WTC11 (cell line): Measurements from ENCODE around the gene ZBTB16. TPM values are rescaled to one million over a fixed set of nuclear protein-coding genes. Genes with fewer than 3 reads are reported as not detected.

Experiments used
- ATAC-seq: fragments of 200-7000 bp; cut with Tn5 transposase; 2 replicates; pipeline ENCODE4 v1.10.0; 2021; ENCODE audit warnings: mild to moderate bottlenecking, moderate library complexity
- CTCF ChIA-PET: fragments of 300-600 bp; sonication (Branson Sonifier 250); formaldehyde crosslinking; loops from one replicate; lab custom pipeline; 2021; ENCODE audit warnings: antibody characterized with exemption; lab: Charles Lee
- POLR2A ChIA-PET: fragments of 350-600 bp; sonication (Branson Sonifier 250); formaldehyde crosslinking; loops from one replicate; lab custom pipeline; 2021; ENCODE audit warnings: antibody characterized with exemption; lab: Charles Lee
- DNase-seq: peaks from one replicate; pipeline ENCODE4 v3.0.0; 2021; ENCODE audit warnings: low spot score
- H3K27ac Mint-ChIP-seq: 2 replicates; pipeline ENCODE4 v1.8.0; 2021; ENCODE audit warnings: mixed read lengths
- H3K27me3 Mint-ChIP-seq: 2 replicates; pipeline ENCODE4 v1.8.0; 2021; ENCODE audit warnings: low read depth, mild to moderate bottlenecking, moderate library complexity, mixed read lengths
- H3K36me3 Mint-ChIP-seq: 2 replicates; pipeline ENCODE4 v1.8.0; 2021; ENCODE audit warnings: mixed read lengths
- H3K4me1 Mint-ChIP-seq: 2 replicates; pipeline ENCODE4 v1.8.0; 2022; ENCODE audit warnings: mixed read lengths
- H3K4me3 Mint-ChIP-seq: 2 replicates; pipeline ENCODE4 v1.8.0; 2021; ENCODE audit warnings: mild to moderate bottlenecking, moderate library complexity, mixed read lengths
- H3K9me3 Mint-ChIP-seq: 2 replicates; pipeline ENCODE4 v1.8.0; 2021; ENCODE audit warnings: mixed read lengths
- ATF1 ChIP-seq: sonication (generic); formaldehyde crosslinking; IDR thresholded peaks from 2 replicates; pipeline ENCODE4 v1.8.1; 2023; ENCODE audit warnings: mild to moderate bottlenecking, moderate library complexity, missing genetic modification reagents
- CDX4 ChIP-seq: fragments of 250-450 bp; sonication (Bioruptor Pico); IDR thresholded peaks from 2 replicates; pipeline ENCODE4 v1.9.0; 2021; ENCODE audit warnings: moderate library complexity, mild to moderate bottlenecking, inconsistent platforms, borderline replicate concordance
- CREB1 ChIP-seq: sonication (generic); formaldehyde crosslinking; IDR thresholded peaks from 2 replicates; pipeline ENCODE4 v1.8.0; 2023; ENCODE audit warnings: mild to moderate bottlenecking, missing genetic modification reagents
- ERG ChIP-seq: fragments of 250-450 bp; sonication (Bioruptor Pico); IDR thresholded peaks from 2 replicates; pipeline ENCODE4 v1.8.0; 2021; ENCODE audit warnings: mild to moderate bottlenecking
- FOXK1 ChIP-seq: sonication (generic); formaldehyde crosslinking; IDR thresholded peaks from 2 replicates; pipeline ENCODE4 v1.8.0; 2022; ENCODE audit warnings: mild to moderate bottlenecking, moderate library complexity, missing genetic modification reagents
- GABPB1 ChIP-seq: sonication (generic); formaldehyde crosslinking; IDR thresholded peaks from 2 replicates; pipeline ENCODE4 v1.8.1; 2023; ENCODE audit warnings: mild to moderate bottlenecking, missing genetic modification reagents
- GTF2I ChIP-seq: fragments of 250-450 bp; sonication (Bioruptor Pico); conservative IDR thresholded peaks from 2 replicates; pipeline ENCODE4 v1.4.0; 2021; ENCODE audit warnings: mild to moderate bottlenecking
- HMGA2 ChIP-seq: fragments of 250-450 bp; sonication (Bioruptor Pico); IDR thresholded peaks from 2 replicates; pipeline ENCODE4 v1.4.0; 2021; ENCODE audit warnings: mild to moderate bottlenecking, moderate library complexity
- MXD4 ChIP-seq: fragments of 250-450 bp; sonication (Bioruptor Pico); IDR thresholded peaks from 2 replicates; pipeline ENCODE4 v1.8.0; 2021; ENCODE audit warnings: mild to moderate bottlenecking, moderate library complexity, borderline replicate concordance
- NR2C2 ChIP-seq: sonication (generic); formaldehyde crosslinking; IDR thresholded peaks from 2 replicates; pipeline ENCODE4 v1.8.0; 2022; ENCODE audit warnings: mild to moderate bottlenecking, missing genetic modification reagents
- PRRX2 ChIP-seq: fragments of 250-450 bp; sonication (Bioruptor Pico); IDR thresholded peaks from 2 replicates; pipeline ENCODE4 v1.8.0; 2021; ENCODE audit warnings: mild to moderate bottlenecking
- RELA ChIP-seq: sonication (generic); formaldehyde crosslinking; IDR thresholded peaks from 2 replicates; pipeline ENCODE4 v1.8.1; 2022; ENCODE audit warnings: missing genetic modification reagents, mild to moderate bottlenecking, borderline replicate concordance
- SOX15 ChIP-seq: fragments of 250-450 bp; sonication (Bioruptor Pico); IDR thresholded peaks from 2 replicates; pipeline ENCODE4 v1.9.0; 2021; ENCODE audit warnings: mild to moderate bottlenecking
- TCF7 ChIP-seq: sonication (generic); formaldehyde crosslinking; IDR thresholded peaks from 2 replicates; pipeline ENCODE4 v1.8.0; 2022; ENCODE audit warnings: mild to moderate bottlenecking, low read depth, missing genetic modification reagents, moderate library complexity
- ZBTB21 ChIP-seq: sonication (generic); formaldehyde crosslinking; IDR thresholded peaks from 2 replicates; pipeline ENCODE4 v1.8.1; 2023; ENCODE audit warnings: mild to moderate bottlenecking, missing genetic modification reagents, borderline replicate concordance
- ZMAT4 ChIP-seq: fragments of 250-450 bp; sonication (Bioruptor Pico); IDR thresholded peaks from 2 replicates; pipeline ENCODE4 v1.9.0; 2021; ENCODE audit warnings: mild to moderate bottlenecking
- ZNF138 ChIP-seq: sonication (generic); formaldehyde crosslinking; conservative IDR thresholded peaks from 2 replicates; pipeline ENCODE4 v1.8.1; 2022; ENCODE audit warnings: mild to moderate bottlenecking, moderate library complexity, missing genetic modification reagents
- ZNF232 ChIP-seq: sonication (generic); formaldehyde crosslinking; IDR thresholded peaks from 2 replicates; pipeline ENCODE4 v1.8.0; 2022; ENCODE audit warnings: mild to moderate bottlenecking, missing genetic modification reagents
- ZNF263 ChIP-seq: sonication (generic); formaldehyde crosslinking; IDR thresholded peaks from 2 replicates; pipeline ENCODE4 v1.8.1; 2022; ENCODE audit warnings: low read depth, mild to moderate bottlenecking, moderate library complexity, missing genetic modification reagents
- ZNF423 ChIP-seq: fragments of 250-450 bp; sonication (Bioruptor Pico); IDR thresholded peaks from 2 replicates; pipeline ENCODE4 v2.1.2; 2022; ENCODE audit warnings: mild to moderate bottlenecking, moderate library complexity
- ZNF532 ChIP-seq: fragments of 250-450 bp; sonication (Bioruptor Pico); IDR thresholded peaks from 2 replicates; pipeline ENCODE4 v1.9.0; 2021; ENCODE audit warnings: mild to moderate bottlenecking, borderline replicate concordance
- ZNF671 ChIP-seq: fragments of 250-450 bp; sonication (Bioruptor Pico); IDR thresholded peaks from 2 replicates; pipeline ENCODE4 v1.8.0; 2021; ENCODE audit warnings: mild to moderate bottlenecking
- total RNA-seq: library from RNA; stranded (reverse); gene quantifications from 3 replicates; pipeline ENCODE4 v1.2.3, GENCODE V29; 2021
- TF ChIP-seq, protein P1 (sequence below): sonication (generic); formaldehyde crosslinking; IDR thresholded peaks from 2 replicates; pipeline ENCODE4 v1.8.0; 2023; ENCODE audit warnings: missing genetic modification reagents
- TF ChIP-seq, protein P2 (sequence below): sonication (generic); formaldehyde crosslinking; IDR thresholded peaks from 2 replicates; pipeline ENCODE4 v1.8.0; 2023; ENCODE audit warnings: mild to moderate bottlenecking, missing genetic modification reagents

Gene ZBTB16
- total RNA-seq, 1 experiment from 2014 or later = 0.57 TPM

GRCh38 chr11:114140826-114141225 is 81.3 kb downstream of the ZBTB16 start (continued):
- TF ChIP-seq CDX4 (CRISPR knock-in tag) (no peak), ZMAT4 (CRISPR knock-in tag) (no peak), MXD4 (CRISPR knock-in tag) (no peak), ZNF423 (CRISPR knock-in tag) (no peak), ZNF263 (CRISPR knock-in tag) (no peak), ERG (CRISPR knock-in tag) (no peak), ZNF138 (CRISPR knock-in tag) (no peak), FOXK1 (CRISPR knock-in tag) (no peak)

DNA sequence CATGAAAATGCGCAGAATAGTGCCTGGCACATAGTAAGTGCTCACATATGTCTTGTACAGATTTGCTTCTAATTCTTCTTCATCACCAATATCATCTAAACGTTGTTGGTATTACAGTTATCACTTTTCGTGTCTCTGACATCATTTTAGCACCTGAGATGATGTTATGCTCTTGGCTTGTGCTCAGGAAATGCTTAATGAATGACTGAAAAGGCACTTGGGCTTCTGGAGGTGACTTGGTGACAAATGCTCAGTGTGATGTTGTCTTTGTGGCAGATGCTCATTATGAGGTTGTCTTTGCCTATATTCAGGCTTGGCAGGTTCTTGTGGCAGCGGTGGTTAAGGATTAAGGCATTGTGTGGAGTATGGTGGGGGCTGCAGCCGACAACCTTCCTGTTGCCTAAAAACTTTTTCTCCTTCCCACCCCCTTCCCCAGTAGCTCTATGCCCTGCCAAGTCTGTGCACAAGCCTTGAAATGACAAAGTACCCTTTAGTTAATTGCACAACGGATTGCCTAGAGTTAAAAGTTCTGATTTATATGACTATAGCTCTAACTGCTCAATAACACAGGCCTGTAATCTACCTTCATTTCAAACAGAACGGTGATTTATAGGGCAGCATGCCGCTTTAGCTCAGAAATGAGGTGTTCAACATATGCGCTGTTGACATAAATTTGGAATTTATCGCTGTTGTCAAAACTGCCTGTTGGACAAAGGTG is 82.5 kb downstream of the ZBTB16 start:
- no peak for TF ChIP-seq CREB1 (CRISPR knock-in tag)
- TF ChIP-seq SOX15 (CRISPR knock-in tag) = no peak
- TF ChIP-seq GTF2I (CRISPR knock-in tag) = no peak
- no peak for TF ChIP-seq PRRX2 (CRISPR knock-in tag)
- no peak for TF ChIP-seq GABPB1 (CRISPR knock-in tag)
- TF ChIP-seq RELA (CRISPR knock-in tag) = no peak
- TF ChIP-seq, protein P1, sequence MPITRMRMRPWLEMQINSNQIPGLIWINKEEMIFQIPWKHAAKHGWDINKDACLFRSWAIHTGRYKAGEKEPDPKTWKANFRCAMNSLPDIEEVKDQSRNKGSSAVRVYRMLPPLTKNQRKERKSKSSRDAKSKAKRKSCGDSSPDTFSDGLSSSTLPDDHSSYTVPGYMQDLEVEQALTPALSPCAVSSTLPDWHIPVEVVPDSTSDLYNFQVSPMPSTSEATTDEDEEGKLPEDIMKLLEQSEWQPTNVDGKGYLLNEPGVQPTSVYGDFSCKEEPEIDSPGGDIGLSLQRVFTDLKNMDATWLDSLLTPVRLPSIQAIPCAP (CRISPR knock-in tag) = no peak
- TF ChIP-seq ATF1 (CRISPR knock-in tag) = no peak
- TF ChIP-seq NR2C2 (CRISPR knock-in tag) = no peak
- Mint-ChIP-seq H3K27ac (no peak overlapping the region), H3K27me3 (no peaks in the 10 kb centered on the region), H3K4me3 (no peak overlapping the region), H3K36me3 (no peaks in the 10 kb centered on the region), H3K9me3 (no peaks in the 10 kb centered on the region), H3K4me1 (peaks cover 20% of the 10 kb centered on the region)
- POLR2A ChIA-PET = no interaction called here
- CTCF ChIA-PET = no interaction called here
- ATAC-seq (no peak), DNase-seq (no peak)

- Mint-ChIP-seq H3K27me3 (no peaks in the 10 kb centered on the region), H3K9me3 (no peaks in the 10 kb centered on the region), H3K27ac (no peak overlapping the region), H3K4me1 (peaks cover 20% of the 10 kb centered on the region), H3K4me3 (no peak overlapping the region), H3K36me3 (no peaks in the 10 kb centered on the region)
- ChIA-PET POLR2A (no interaction called here), CTCF (no interaction called here)
- ATAC-seq (no peak), DNase-seq (no peak)
- TF ChIP-seq, protein P2, sequence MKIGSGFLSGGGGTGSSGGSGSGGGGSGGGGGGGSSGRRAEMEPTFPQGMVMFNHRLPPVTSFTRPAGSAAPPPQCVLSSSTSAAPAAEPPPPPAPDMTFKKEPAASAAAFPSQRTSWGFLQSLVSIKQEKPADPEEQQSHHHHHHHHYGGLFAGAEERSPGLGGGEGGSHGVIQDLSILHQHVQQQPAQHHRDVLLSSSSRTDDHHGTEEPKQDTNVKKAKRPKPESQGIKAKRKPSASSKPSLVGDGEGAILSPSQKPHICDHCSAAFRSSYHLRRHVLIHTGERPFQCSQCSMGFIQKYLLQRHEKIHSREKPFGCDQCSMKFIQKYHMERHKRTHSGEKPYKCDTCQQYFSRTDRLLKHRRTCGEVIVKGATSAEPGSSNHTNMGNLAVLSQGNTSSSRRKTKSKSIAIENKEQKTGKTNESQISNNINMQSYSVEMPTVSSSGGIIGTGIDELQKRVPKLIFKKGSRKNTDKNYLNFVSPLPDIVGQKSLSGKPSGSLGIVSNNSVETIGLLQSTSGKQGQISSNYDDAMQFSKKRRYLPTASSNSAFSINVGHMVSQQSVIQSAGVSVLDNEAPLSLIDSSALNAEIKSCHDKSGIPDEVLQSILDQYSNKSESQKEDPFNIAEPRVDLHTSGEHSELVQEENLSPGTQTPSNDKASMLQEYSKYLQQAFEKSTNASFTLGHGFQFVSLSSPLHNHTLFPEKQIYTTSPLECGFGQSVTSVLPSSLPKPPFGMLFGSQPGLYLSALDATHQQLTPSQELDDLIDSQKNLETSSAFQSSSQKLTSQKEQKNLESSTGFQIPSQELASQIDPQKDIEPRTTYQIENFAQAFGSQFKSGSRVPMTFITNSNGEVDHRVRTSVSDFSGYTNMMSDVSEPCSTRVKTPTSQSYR (CRISPR knock-in tag) = no peak
- TF ChIP-seq ZNF532 (CRISPR knock-in tag) = no peak
- TF ChIP-seq ZBTB21 (CRISPR knock-in tag) = no peak
- TF ChIP-seq ZNF232 (CRISPR knock-in tag) = no peak
- no peak for TF ChIP-seq TCF7 (CRISPR knock-in tag)
- TF ChIP-seq ZNF671 (CRISPR knock-in tag) = no peak
- TF ChIP-seq HMGA2 = no peak
- no peak for TF ChIP-seq NR2C2 (CRISPR knock-in tag)
These were observed 83.2 kb downstream of the ZBTB16 start for GRCh38 chr11:114142707-114143106.
